K562 (cell line): ENCODE results near the gene UBE2D2.

Experiments
- EP300 ChIP-seq: IDR thresholded peaks from 2 replicates; pipeline ENCODE4 v1.6.1; 2012; ENCODE audit warnings: low read length, improper control_type of control experiment
- ETV6 ChIP-seq, 3 experiments: fragments of 150-350 bp in 1 of 3; sonication (generic) in 1 of 3; formaldehyde crosslinking in 1 of 3; IDR thresholded peaks; 2 replicates each; pipeline versions ENCODE4 v1.6.1 to v1.8.0; 2014 to 2022; ENCODE audit warnings: borderline replicate concordance in 2 of 3, low read depth in 2 of 3, antibody characterized with exemption in 1 of 3, low read length in 1 of 3, mild to moderate bottlenecking in 1 of 3, missing genetic modification reagents in 1 of 3
- POLR2AphosphoS5 ChIP-seq: IDR thresholded peaks from 2 replicates; pipeline ENCODE4 v1.6.1; 2011; ENCODE audit warnings: mild to moderate bottlenecking, low read depth, low read length, moderate library complexity; ENCODE audit not compliant: control insufficient read depth, insufficient read depth
- TAL1 ChIP-seq: fragments of 450-650 bp; IDR thresholded peaks from 2 replicates; pipeline ENCODE4 v1.6.1; 2016; ENCODE audit warnings: mild to moderate bottlenecking
- TF ChIP-seq, protein P1 (sequence below): sonication (generic); formaldehyde crosslinking; IDR thresholded peaks from 2 replicates; pipeline ENCODE4 v1.8.1; 2023; ENCODE audit warnings: mild to moderate bottlenecking, missing genetic modification reagents, moderate library complexity

DNA sequence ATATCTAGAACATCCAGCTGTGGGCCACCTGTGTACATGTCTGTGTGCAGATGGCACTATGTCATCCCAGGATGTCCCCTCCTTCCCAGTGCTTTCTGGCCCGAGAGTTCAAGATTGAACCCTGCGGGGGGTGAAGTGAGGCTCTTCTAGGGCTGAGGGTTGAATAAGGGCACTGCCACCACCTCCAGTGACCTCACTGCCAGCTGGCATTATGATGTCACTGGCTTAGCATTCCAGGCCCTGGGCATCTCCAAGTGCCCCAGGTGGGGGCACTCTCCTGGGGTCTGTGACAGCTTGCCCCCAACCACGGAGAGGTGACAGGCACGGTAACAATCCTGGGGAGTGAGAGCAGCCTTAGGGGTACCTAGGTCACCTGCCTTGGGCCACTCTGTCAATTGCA is 114.1 kb downstream of the UBE2D2 start:
- TF ChIP-seq TAL1 (no peak), EP300 (no peak), POLR2AphosphoS5 (no peak), ETV6 (IDR thresholded peaks at IDR 0.05; ENCODE audit: borderline replicate concordance in 1 of 2, low read depth in 2 of 2, low read length in 1 of 2) (no peak), ETV6 (CRISPR knock-in tag; IDR thresholded peaks at IDR 0.05; ENCODE audit: borderline replicate concordance) (no peak)
- TF ChIP-seq, protein P1, sequence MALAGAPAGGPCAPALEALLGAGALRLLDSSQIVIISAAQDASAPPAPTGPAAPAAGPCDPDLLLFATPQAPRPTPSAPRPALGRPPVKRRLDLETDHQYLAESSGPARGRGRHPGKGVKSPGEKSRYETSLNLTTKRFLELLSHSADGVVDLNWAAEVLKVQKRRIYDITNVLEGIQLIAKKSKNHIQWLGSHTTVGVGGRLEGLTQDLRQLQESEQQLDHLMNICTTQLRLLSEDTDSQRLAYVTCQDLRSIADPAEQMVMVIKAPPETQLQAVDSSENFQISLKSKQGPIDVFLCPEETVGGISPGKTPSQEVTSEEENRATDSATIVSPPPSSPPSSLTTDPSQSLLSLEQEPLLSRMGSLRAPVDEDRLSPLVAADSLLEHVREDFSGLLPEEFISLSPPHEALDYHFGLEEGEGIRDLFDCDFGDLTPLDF (CRISPR knock-in tag) = no peak
